Measurements from ENCODE around the gene DYNC1LI1.
"Not testable (repeated sequence)": the region's sequence is repeated elsewhere in the genome, so short reads cannot be mapped to it uniquely, and the experiment has no call there.

Gene DYNC1LI1

GRCh38 chr3:32578669-32579068 lies 8.0 kb upstream of the DYNC1LI1 start:
- not testable (repeated sequence) for DNase-seq

- DNase-seq = peak; percentile 53
Measured at GRCh38 chr3:32577581-32578556, 7.2 kb upstream of the DYNC1LI1 start.

GRCh38 chr3:32577174-32577573 lies 6.5 kb upstream of the DYNC1LI1 start:
- no peak for DNase-seq

GRCh38 chr3:32575451-32576113 lies 4.9 kb upstream of the DYNC1LI1 start:
- DNase-seq = no peak

GRCh38 chr3:32571192-32571485 lies 481 bp upstream of the DYNC1LI1 start:
- no peak for DNase-seq

GRCh38 chr3:32569540-32570420 lies 878 bp downstream of the DYNC1LI1 start:
- peak; percentile 52 for DNase-seq

GRCh38 chr3:32568953-32569352 lies 1.7 kb downstream of the DYNC1LI1 start:
- DNase-seq = no peak

- no peak for DNase-seq
Measured at GRCh38 chr3:32564195-32564594, 6.5 kb downstream of the DYNC1LI1 start.

GRCh38 chr3:32562640-32563039 lies 8.0 kb downstream of the DYNC1LI1 start:
- no peak for DNase-seq

GRCh38 chr3:32557640-32558352 lies 12.9 kb downstream of the DYNC1LI1 start:
- DNase-seq = no peak

- DNase-seq = no peak
Measured at GRCh38 chr3:32556332-32556731, 14.3 kb downstream of the DYNC1LI1 start.

GRCh38 chr3:32553973-32554372 lies 16.7 kb downstream of the DYNC1LI1 start:
- no peak for DNase-seq

GRCh38 chr3:32553459-32553858 lies 17.2 kb downstream of the DYNC1LI1 start:
- no peak for DNase-seq

- DNase-seq = no peak
Measured at GRCh38 chr3:32552013-32552412, 18.6 kb downstream of the DYNC1LI1 start.

GRCh38 chr3:32551496-32551895 lies 19.2 kb downstream of the DYNC1LI1 start:
- DNase-seq = no peak

GRCh38 chr3:32551087-32551486 lies 19.6 kb downstream of the DYNC1LI1 start:
- DNase-seq = no peak

- no peak for DNase-seq
Measured at GRCh38 chr3:32545305-32545704, 25.4 kb downstream of the DYNC1LI1 start.

- no peak for DNase-seq
Measured at GRCh38 chr3:32544894-32545293, 25.8 kb downstream of the DYNC1LI1 start.

- no peak for DNase-seq
Measured at GRCh38 chr3:32542807-32543206, 27.9 kb downstream of the DYNC1LI1 start.

GRCh38 chr3:32540899-32541298 lies 29.8 kb downstream of the DYNC1LI1 start:
- DNase-seq = no peak

- DNase-seq = no peak
Measured at GRCh38 chr3:32532434-32532833, 38.2 kb downstream of the DYNC1LI1 start.

GRCh38 chr3:32531010-32531647 lies 39.5 kb downstream of the DYNC1LI1 start:
- DNase-seq = no peak

All from hematopoietic multipotent progenitor cell treated with erythropoietin and hydrocortisone succinate and interleukin-3 and kit ligand, for 8 days (in vitro differentiated cells).